Gastroesophageal sphincter (tissue), 4 donors: ENCODE measurements around the gene UTP20. TPM values are rescaled to one million over a fixed set of nuclear protein-coding genes. Genes with fewer than 3 reads are reported as not detected.

Source experiments
- ATAC-seq: fragments of 150-250 bp; one replicate; pipeline ENCODE4 v1.9.1; 2016; ENCODE audit warnings: mild to moderate bottlenecking, moderate library complexity
- H3K27ac ChIP-seq, 4 donors: fragments of 200-600 bp; sonication (generic) in 3 of 4; 1 replicate in 3 of 4; 2 replicates in 1 of 4; pipeline ENCODE4 v1.5.1; 2016 to 2019
- H3K27me3 ChIP-seq: fragments of 200-600 bp; sonication (generic); one replicate; pipeline ENCODE4 v1.5.1; 2019
- H3K36me3 ChIP-seq, 2 donors: fragments of 200-600 bp; sonication (generic); one replicate each; pipeline ENCODE4 v1.5.1; 2019; ENCODE audit warnings: control low read depth in 1 of 2
- H3K4me1 ChIP-seq, 3 donors: fragments of 200-600 bp; sonication (generic); 1 replicate in 2 of 3; 2 replicates in 1 of 3; pipeline ENCODE4 v1.5.1; 2016 to 2019; ENCODE audit warnings: control low read depth in 2 of 3
- H3K4me3 ChIP-seq, 2 donors: fragments of 200-600 bp; sonication (generic); one replicate each; pipeline ENCODE4 v1.5.1; 2019; ENCODE audit warnings: mild to moderate bottlenecking in 1 of 2, moderate library complexity in 1 of 2
- H3K9me3 ChIP-seq, 3 donors: fragments of 200-600 bp; sonication (generic); one replicate each; pipeline ENCODE4 v1.5.1; 2017 to 2019; ENCODE audit warnings: control low read depth in 2 of 3
- CTCF ChIP-seq, 4 experiments: fragments of 200-600 bp in 2 of 4; fragments of 450-650 bp in 2 of 4; sonication (generic) in 1 of 4; IDR thresholded peaks; one replicate each; pipeline ENCODE4 v1.5.1; 2017 to 2019; ENCODE audit warnings: antibody characterized with exemption in 4 of 4, mild to moderate bottlenecking in 2 of 4, moderate library complexity in 2 of 4
- EP300 ChIP-seq: sonication (generic); formaldehyde crosslinking; IDR thresholded peaks from one replicate; pipeline ENCODE4 v1.6.1; 2017; ENCODE audit warnings: antibody characterized with exemption, mild to moderate bottlenecking
- POLR2A ChIP-seq, 2 donors: fragments of 450-650 bp; IDR thresholded peaks; one replicate each; pipeline ENCODE4 v1.6.1; 2017; ENCODE audit warnings: antibody characterized with exemption in 2 of 2, mild to moderate bottlenecking in 2 of 2, moderate library complexity in 1 of 2
- POLR2AphosphoS5 ChIP-seq: sonication (generic); formaldehyde crosslinking; IDR thresholded peaks from one replicate; pipeline ENCODE4 v1.6.1; 2017; ENCODE audit warnings: antibody characterized with exemption
- WGBS, 2 donors: methylation state at CpG; one replicate each; pipeline ENCODE4 v1.1.5; 2018; ENCODE audit warnings: low coverage in 1 of 2; 5-methylcytosine and 5-hydroxymethylcytosine counted together
- total RNA-seq, 4 donors: library from RNA; depleted of rRNA; stranded (reverse); fragments of >200 nt; gene quantifications; one replicate each; pipeline ENCODE4 v1.1.0, GENCODE V29; 2016

Gene UTP20
- total RNA-seq, 4 donors from 2014 or later, result 9.4 to 12.5 (median 11.8) TPM

- Histone ChIP-seq H3K27ac (no peak overlapping the region), H3K4me1 (no peaks in the 10 kb centered on the region), H3K27me3 (no peaks in the 10 kb centered on the region), H3K4me3 (no peak overlapping the region), H3K36me3 (no peaks in the 10 kb centered on the region), H3K9me3 (peaks cover 0 to 14% (median 0%) of the 10 kb centered on the region in 3 donors)
- TF ChIP-seq CTCF (IDR thresholded peaks at IDR 0.05), result no peak
- TF ChIP-seq EP300, result no peak
- no peak for TF ChIP-seq POLR2AphosphoS5
- no peak for TF ChIP-seq POLR2A (IDR thresholded peaks at IDR 0.05)
- WGBS, 2 donors, result no CpG with 5 or more reads among the region's 6 CpGs
- ATAC-seq, result no peak
Observed at GRCh38 chr12:101238800-101239329, 41.0 kb upstream of the UTP20 start.

DNA sequence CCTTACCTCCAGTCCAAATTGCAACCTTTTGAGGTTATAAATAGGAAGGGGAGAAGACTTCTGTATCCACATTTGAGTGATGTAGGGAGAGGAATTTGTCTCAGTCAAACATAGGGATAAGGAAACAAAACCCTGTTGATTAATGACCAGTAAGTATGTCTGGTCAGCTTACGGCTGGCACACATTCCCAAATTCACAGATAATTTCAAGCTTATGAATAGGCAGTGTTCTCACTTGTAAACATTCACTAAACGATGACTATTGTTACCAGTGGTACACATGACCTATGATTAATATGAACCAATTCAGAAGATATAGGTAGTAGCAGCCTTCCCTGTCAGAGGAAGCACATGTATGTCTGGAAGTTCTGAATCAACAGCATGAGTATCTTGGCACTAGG, 36.8 kb upstream of the UTP20 start:
- TF ChIP-seq POLR2A (IDR thresholded peaks at IDR 0.05) (no peak), CTCF (IDR thresholded peaks at IDR 0.05) (no peak), EP300 (no peak), POLR2AphosphoS5 (no peak)
- 9 to 27% methylated on average over 2 of the region's 2 CpGs for WGBS, 2 donors
- H3K4me3 ChIP-seq, result no peak overlapping the region
- peaks cover 0 to 14% (median 0%) of the 10 kb centered on the region in 3 donors for H3K9me3 ChIP-seq
- no peaks in the 10 kb centered on the region for H3K4me1 ChIP-seq
- H3K27me3 ChIP-seq, result no peaks in the 10 kb centered on the region
- no peak for ATAC-seq
- no peak overlapping the region for H3K27ac ChIP-seq
- H3K36me3 ChIP-seq, result no peaks in the 10 kb centered on the region

GRCh38 chr12:101243616-101244015, 36.3 kb upstream of the UTP20 start:
- H3K27ac ChIP-seq, result no peak overlapping the region
- WGBS, 2 donors, result 59 to 60% methylated on average over 1 to 2 of the region's 2 CpGs
- H3K27me3 ChIP-seq, result no peaks in the 10 kb centered on the region
- TF ChIP-seq POLR2AphosphoS5 (no peak), POLR2A (IDR thresholded peaks at IDR 0.05) (no peak), EP300 (no peak), CTCF (IDR thresholded peaks at IDR 0.05) (no peak)
- H3K4me3 ChIP-seq, result no peak overlapping the region
- no peaks in the 10 kb centered on the region for H3K4me1 ChIP-seq
- peaks cover 0 to 14% (median 0%) of the 10 kb centered on the region in 3 donors for H3K9me3 ChIP-seq
- ATAC-seq, result no peak
- H3K36me3 ChIP-seq, result no peaks in the 10 kb centered on the region

DNA sequence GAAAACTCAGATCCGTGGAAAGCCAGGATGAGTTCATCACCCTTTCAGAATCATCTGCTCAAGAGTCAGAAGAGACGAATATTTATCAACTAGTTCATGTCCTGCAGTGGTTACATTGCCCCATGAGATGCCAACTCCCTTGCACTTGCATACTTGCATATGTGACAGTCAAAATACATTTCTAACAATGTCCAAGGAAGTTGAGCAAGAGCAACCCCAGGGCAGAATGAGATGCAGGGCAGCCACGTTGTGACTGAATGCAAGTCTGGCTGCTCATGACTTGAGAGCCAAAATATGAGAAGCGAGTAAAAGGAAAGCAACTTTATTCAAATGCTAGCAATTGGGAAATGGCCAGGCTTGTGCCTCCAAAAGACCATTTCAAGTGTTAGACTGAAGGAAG, 23.6 kb upstream of the UTP20 start:
- Histone ChIP-seq H3K4me3 (no peak overlapping the region), H3K27me3 (peaks cover 4% of the 10 kb centered on the region), H3K9me3 (no peaks in the 10 kb centered on the region), H3K4me1 (no peaks in the 10 kb centered on the region), H3K36me3 (no peaks in the 10 kb centered on the region), H3K27ac (no peak overlapping the region)
- ATAC-seq, result no peak
- TF ChIP-seq EP300, result no peak
- no peak for TF ChIP-seq POLR2AphosphoS5
- TF ChIP-seq POLR2A (IDR thresholded peaks at IDR 0.05), result no peak
- no peak for TF ChIP-seq CTCF (IDR thresholded peaks at IDR 0.05)
- 29 to 75% methylated on average over 1 to 2 of the region's 4 CpGs for WGBS, 2 donors

DNA sequence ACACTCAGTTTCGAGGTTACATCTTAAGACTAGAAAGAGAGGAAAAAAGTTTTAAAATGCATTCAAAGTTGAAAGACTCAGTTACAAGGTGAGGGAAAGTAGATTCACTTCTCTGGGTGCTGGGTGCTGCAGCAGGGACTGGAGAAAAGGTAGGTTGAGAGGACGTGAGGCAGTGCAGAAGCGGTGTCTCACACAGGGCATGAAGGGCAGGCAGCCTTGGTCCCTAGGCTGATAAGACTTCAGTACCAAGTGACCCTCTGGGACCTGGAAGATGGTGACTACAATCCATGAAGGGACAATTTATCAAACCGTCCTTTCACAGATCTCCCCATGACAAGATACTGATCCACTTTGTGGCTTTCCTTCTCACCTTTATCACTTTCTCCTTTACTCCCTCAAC, 22.5 kb upstream of the UTP20 start:
- no peaks in the 10 kb centered on the region for H3K36me3 ChIP-seq
- no peak overlapping the region for H3K4me3 ChIP-seq
- peaks cover under 1% of the 10 kb centered on the region for H3K27me3 ChIP-seq
- ATAC-seq, result no peak
- TF ChIP-seq POLR2AphosphoS5 (no peak), CTCF (IDR thresholded peaks at IDR 0.05) (no peak), POLR2A (IDR thresholded peaks at IDR 0.05) (no peak), EP300 (no peak)
- H3K4me1 ChIP-seq, result no peaks in the 10 kb centered on the region
- no peak overlapping the region for H3K27ac ChIP-seq
- WGBS, 2 donors, result 59 to 67% methylated on average over 2 to 4 of the region's 4 CpGs
- no peaks in the 10 kb centered on the region for H3K9me3 ChIP-seq
